B cell (primary cell): ENCODE data around the gene GHR. TPM values are rescaled to one million over a fixed set of nuclear protein-coding genes. Genes with fewer than 3 reads are reported as not detected.

ENCODE experiments used
- ATAC-seq: fragments of 200-7000 bp; cut with Tn5 transposase; one replicate; pipeline ENCODE4 v1.10.0; 2021; ENCODE audit warnings: low read depth, mild to moderate bottlenecking, moderate number of reproducible peaks, moderate library complexity
- CTCF ChIA-PET: fragments of 350-600 bp; sonication (Branson Sonifier 250); formaldehyde crosslinking; loops from one replicate; lab custom pipeline; 2021; ENCODE audit warnings: antibody characterized with exemption, inconsistent platforms; lab: Charles Lee
- POLR2A ChIA-PET: fragments of 350-600 bp; sonication (Branson Sonifier 250); formaldehyde crosslinking; loops from one replicate; lab custom pipeline; 2021; ENCODE audit warnings: antibody characterized with exemption; lab: Charles Lee
- DNase-seq: peaks from one replicate; pipeline ENCODE4 v3.0.0; 2013
- H2AFZ ChIP-seq: 2 replicates; pipeline ENCODE4 v1.6.1; 2012; ENCODE audit warnings: mild to moderate bottlenecking, low read depth, low read length; ENCODE audit not compliant: insufficient read depth, poor library complexity, severe bottlenecking
- H3K27ac ChIP-seq, 2 donors: 1 replicate in 1 of 2; 2 replicates in 1 of 2; pipeline ENCODE4 v1.5.1; 2012 to 2013; ENCODE audit warnings: low read length in 2 of 2, mild to moderate bottlenecking in 2 of 2, moderate library complexity in 1 of 2
- H3K27me3 ChIP-seq, 4 experiments: fragments of 200-600 bp in 1 of 4; sonication (generic) in 1 of 4; replicated peaks in 1 of 4; 1 replicate in 2 of 4; 2 replicates in 2 of 4; pipeline versions ENCODE4 v1.6.1 to v1.7.0; 2013 to 2016; ENCODE audit warnings: low read length in 3 of 4, mild to moderate bottlenecking in 2 of 4, mixed read lengths in 1 of 4, moderate library complexity in 1 of 4; ENCODE audit not compliant: insufficient read depth in 4 of 4, control insufficient read depth in 3 of 4; ENCODE audit errors: control extremely low read depth in 1 of 4
- H3K36me3 ChIP-seq, 2 experiments: replicated peaks in 1 of 2; 1 replicate in 1 of 2; 2 replicates in 1 of 2; pipeline versions ENCODE4 v1.6.1 to v1.7.1; 2013; ENCODE audit warnings: low read length in 1 of 2; ENCODE audit not compliant: insufficient read depth in 2 of 2, control insufficient read depth in 1 of 2; ENCODE audit errors: control extremely low read depth in 1 of 2, extremely low read depth in 1 of 2
- H3K4me1 ChIP-seq, 2 donors: fragments of 200-600 bp in 1 of 2; sonication (generic) in 1 of 2; 1 replicate in 1 of 2; 2 replicates in 1 of 2; pipeline versions ENCODE4 v1.5.1 to v1.6.1; 2013 to 2017; ENCODE audit warnings: low read length in 2 of 2; ENCODE audit not compliant: control insufficient read depth in 2 of 2, insufficient read depth in 2 of 2
- H3K4me2 ChIP-seq: replicated peaks from 2 replicates; pipeline ENCODE3; 2012; ENCODE audit warnings: mild to moderate bottlenecking, low read depth, low read length; ENCODE audit not compliant: poor library complexity, severe bottlenecking
- H3K4me3 ChIP-seq, 5 experiments: fragments of 200-600 bp in 1 of 5; sonication (generic) in 1 of 5; 1 replicate in 3 of 5; 2 replicates in 2 of 5; pipeline versions ENCODE4 v1.5.1 to v1.7.0; 2011 to 2016; ENCODE audit warnings: low read length in 4 of 5, mild to moderate bottlenecking in 4 of 5, low read depth in 2 of 5, control low read depth in 1 of 5, moderate library complexity in 1 of 5; ENCODE audit not compliant: insufficient read depth in 1 of 5; ENCODE audit errors: control extremely low read depth in 1 of 5, extremely low read depth in 1 of 5
- H3K79me2 ChIP-seq: fragments of 200-600 bp; sonication (generic); one replicate; pipeline ENCODE4 v1.6.0; 2016; ENCODE audit warnings: low read length; ENCODE audit not compliant: control insufficient read depth, insufficient read depth
- H3K9ac ChIP-seq: fragments of 200-600 bp; sonication (generic); 2 replicates; pipeline ENCODE4 v1.6.1; 2017; ENCODE audit warnings: mild to moderate bottlenecking, low read length, moderate library complexity
- H3K9me3 ChIP-seq, 3 donors: one replicate each; pipeline versions ENCODE4 v1.6.1 to v1.7.1; 2013; ENCODE audit warnings: low read length in 2 of 3; ENCODE audit not compliant: control insufficient read depth in 2 of 3, insufficient read depth in 1 of 3; ENCODE audit errors: control extremely low read depth in 1 of 3
- H4K20me1 ChIP-seq: 2 replicates; pipeline ENCODE4 v1.6.0; 2012; ENCODE audit warnings: mild to moderate bottlenecking, low read length; ENCODE audit not compliant: insufficient read depth, control insufficient read depth, poor library complexity, severe bottlenecking
- H3K27ac Mint-ChIP-seq: one replicate; pipeline ENCODE4 v1.8.0; 2021; ENCODE audit warnings: mixed read lengths
- H3K27me3 Mint-ChIP-seq: one replicate; pipeline ENCODE4 v1.8.0; 2021; ENCODE audit warnings: mixed read lengths
- H3K4me1 Mint-ChIP-seq: one replicate; pipeline ENCODE4 v1.8.0; 2021; ENCODE audit warnings: mixed read lengths
- H3K4me3 Mint-ChIP-seq: one replicate; pipeline ENCODE4 v1.8.0; 2021; ENCODE audit warnings: mixed read lengths
- H3K9me3 Mint-ChIP-seq: one replicate; pipeline ENCODE4 v1.8.0; 2022; ENCODE audit warnings: mixed read lengths; ENCODE audit not compliant: insufficient read depth
- CTCF ChIP-seq: fragments of 200-600 bp; IDR thresholded peaks from one replicate; pipeline ENCODE4 v1.8.0; 2022; ENCODE audit warnings: antibody characterized with exemption, mild to moderate bottlenecking
- EZH2 ChIP-seq: IDR thresholded peaks from 2 replicates; pipeline ENCODE4 v1.6.1; 2012; ENCODE audit warnings: borderline replicate concordance, low read depth, mild to moderate bottlenecking, moderate library complexity, low read length; ENCODE audit not compliant: insufficient read depth, poor library complexity, severe bottlenecking
- WGBS: methylation state at CpG from one replicate; pipeline ENCODE4 v1.1.5; 2013; ENCODE audit warnings: missing lambda C conversion rate; ENCODE audit not compliant: insufficient coverage; 5-methylcytosine and 5-hydroxymethylcytosine counted together
- intact Hi-C: fragments of 100-400 bp; cut with micrococcal nuclease; formaldehyde crosslinking; loops from one replicate; pipeline ENCODE4 v1.10.0; 2022
- polyA plus RNA-seq: library from polyadenylated mRNA; depleted of rRNA; stranded (reverse); fragments of >200 nt; gene quantifications from 2 replicates; pipeline ENCODE4 v1.2.3, GENCODE V29; 2012
- total RNA-seq, 2 donors: library from RNA; stranded (reverse); fragments of 120-200 nt in 1 of 2; gene quantifications; 1 replicate in 1 of 2; 2 replicates in 1 of 2; pipeline versions ENCODE4 v1.2.3 to v1.2.4, GENCODE V29; 2013 to 2022

GHR gene
- total and polyA plus RNA-seq, 2 donors (not counting 1 experiment from before 2014, with no cell fraction given): not detected

DNA sequence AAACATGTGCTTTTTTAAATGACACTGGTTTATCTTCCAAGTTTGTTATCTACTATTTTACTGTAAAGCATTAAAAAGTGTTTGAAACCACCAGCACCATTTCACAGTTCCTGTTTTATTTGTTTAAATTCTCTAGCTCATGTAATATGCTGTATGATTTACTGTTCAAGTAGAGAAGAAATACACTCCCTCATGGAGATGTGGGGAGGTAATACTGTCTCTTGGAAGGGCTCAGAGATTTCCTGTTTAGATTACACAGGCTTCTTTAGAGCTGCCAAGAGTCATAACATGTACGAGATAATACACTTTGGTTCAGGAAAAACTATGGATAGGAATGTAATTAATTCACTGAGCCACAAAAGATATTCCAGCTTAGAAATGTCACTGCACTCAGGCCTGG, 198.4 kb downstream of the GHR start:
- H3K27me3 ChIP-seq: no peaks in the 10 kb centered on the region
- H3K27ac Mint-ChIP-seq: peak overlapping the region; percentile 94
- peak overlapping the region; percentile 35 for H3K9ac ChIP-seq
- DNase-seq (no peak), ATAC-seq (peak; percentile 65)
- peaks cover 50% of the 10 kb centered on the region for H3K4me1 Mint-ChIP-seq
- no peak for TF ChIP-seq EZH2
- no peak for TF ChIP-seq CTCF
- H3K27ac ChIP-seq: peak overlapping the region; percentile 93 to 97
- no peaks in the 10 kb centered on the region for H3K36me3 ChIP-seq
- peak overlapping the region; percentile 64 for H3K4me2 ChIP-seq
- H4K20me1 ChIP-seq: no peaks in the 10 kb centered on the region
- H3K27me3 Mint-ChIP-seq: no peaks in the 10 kb centered on the region
- H2AFZ ChIP-seq: peak overlapping the region; percentile 38
- H3K4me3 Mint-ChIP-seq: peak overlapping the region; percentile 62
- ChIA-PET POLR2A (interaction anchor here (0.6 to 1.1 kb wide), 3 partner anchors 14 to 500 kb away, joined by 3 to 13 read pairs (median 3); no protein-coding TSS in a partner anchor), CTCF (interaction anchor here (0.6 to 5.4 kb wide), 8 partner anchors 10 to 692 kb away, joined by 3 to 46 read pairs (median 4); partner anchors contain the start of gene HMGCS1)
- H3K79me2 ChIP-seq: no peaks in the 10 kb centered on the region
- H3K9me3 Mint-ChIP-seq: peaks cover 2% of the 10 kb centered on the region
- intact Hi-C loops: loop anchor here (5.0 kb wide), 1 partner anchor 39 kb away; no protein-coding TSS in a partner anchor
- peak overlapping the region in 1 of 5 experiments; percentile 26 for H3K4me3 ChIP-seq
- H3K9me3 ChIP-seq: no peaks in the 10 kb centered on the region
- WGBS: no CpG with 5 or more reads among the region's 1 CpG
- peaks cover 40 to 43% of the 10 kb centered on the region in 2 donors for H3K4me1 ChIP-seq

DNA sequence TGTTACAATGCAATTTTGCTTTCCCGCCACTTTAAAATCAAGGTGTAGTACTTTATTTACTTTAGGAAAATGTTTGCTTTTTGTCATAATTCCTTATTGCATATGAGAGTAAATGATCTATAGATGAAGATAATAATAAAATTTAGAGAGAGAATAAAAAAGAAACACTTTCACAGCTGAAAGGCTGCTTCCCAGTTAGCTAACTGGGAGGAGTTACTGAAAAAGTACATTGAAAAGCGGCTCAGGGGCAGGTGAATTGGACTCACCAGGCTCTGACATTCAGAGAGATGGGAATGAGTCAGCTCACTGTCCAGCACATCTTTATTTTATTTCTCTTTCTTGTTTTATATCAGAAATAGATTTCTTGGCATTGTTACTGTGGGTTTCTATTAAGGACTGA, 201.7 kb downstream of the GHR start:
- Mint-ChIP-seq H3K4me1 (peaks cover 46% of the 10 kb centered on the region), H3K27ac (no peak overlapping the region), H3K4me3 (no peak overlapping the region), H3K27me3 (no peaks in the 10 kb centered on the region), H3K9me3 (no peaks in the 10 kb centered on the region)
- no peak overlapping the region for H3K4me2 ChIP-seq
- peaks cover 0 to 6% (median 0%) of the 10 kb centered on the region in 3 donors for H3K9me3 ChIP-seq
- no CpG with 5 or more reads among the region's 2 CpGs for WGBS
- H3K27me3 ChIP-seq: no peaks in the 10 kb centered on the region
- H3K9ac ChIP-seq: no peak overlapping the region
- no peaks in the 10 kb centered on the region for H3K36me3 ChIP-seq
- TF ChIP-seq EZH2 (no peak), CTCF (no peak)
- ChIA-PET CTCF (no interaction called here), POLR2A (no interaction called here)
- no peaks in the 10 kb centered on the region for H3K79me2 ChIP-seq
- no peak for DNase-seq
- no peak overlapping the region for H3K4me3 ChIP-seq
- peaks cover 36 to 43% of the 10 kb centered on the region in 2 donors for H3K4me1 ChIP-seq
- H2AFZ ChIP-seq: no peak overlapping the region
- H4K20me1 ChIP-seq: no peaks in the 10 kb centered on the region
- no peak for ATAC-seq
- no peak overlapping the region for H3K27ac ChIP-seq
- intact Hi-C loops: loop anchor here (2.0 to 5.0 kb wide), 2 partner anchors 22 to 43 kb away; no protein-coding TSS in a partner anchor
